Calu3 (cell line): ENCODE results near the gene SLC48A1. TPM values are rescaled to one million over a fixed set of nuclear protein-coding genes. Genes with fewer than 3 reads are reported as not detected.

Experiments used
- BruUV-seq: library from RNA; stranded (reverse); fragments of 400-500 nt; replicated peaks from 2 replicates; lab custom pipeline; 2021; lab: Mats Ljungman, UMichigan
- CTCF ChIA-PET: fragments of 300-600 bp; sonication (Branson Sonifier 250); formaldehyde crosslinking; loops from one replicate; lab custom pipeline; 2022; ENCODE audit warnings: antibody characterized with exemption; lab: Charles Lee
- DNase-seq: peaks from one replicate; pipeline ENCODE4 v3.0.0; 2022
- H3K27ac Mint-ChIP-seq: one replicate; pipeline ENCODE4 v1.8.0; 2022; ENCODE audit warnings: mixed read lengths; ENCODE audit not compliant: unreplicated experiment
- H3K27me3 Mint-ChIP-seq: one replicate; pipeline ENCODE4 v1.8.0; 2022; ENCODE audit warnings: mixed read lengths; ENCODE audit not compliant: unreplicated experiment
- H3K36me3 Mint-ChIP-seq: one replicate; pipeline ENCODE4 v1.8.0; 2022; ENCODE audit warnings: mild to moderate bottlenecking, moderate library complexity, mixed read lengths; ENCODE audit not compliant: insufficient read depth, unreplicated experiment
- H3K4me1 Mint-ChIP-seq: one replicate; pipeline ENCODE4 v1.8.0; 2022; ENCODE audit warnings: mild to moderate bottlenecking, low read depth, mixed read lengths; ENCODE audit not compliant: unreplicated experiment
- H3K4me3 Mint-ChIP-seq: one replicate; pipeline ENCODE4 v1.8.0; 2022; ENCODE audit warnings: mild to moderate bottlenecking, low read depth, moderate library complexity, mixed read lengths; ENCODE audit not compliant: unreplicated experiment
- H3K9me3 Mint-ChIP-seq: one replicate; pipeline ENCODE4 v1.8.0; 2022; ENCODE audit warnings: low read depth, mixed read lengths; ENCODE audit not compliant: unreplicated experiment
- intact Hi-C: fragments of 100-400 bp; cut with micrococcal nuclease; formaldehyde crosslinking; loops from one replicate; pipeline ENCODE4 v1.10.0; 2022; ENCODE audit not compliant: unreplicated experiment
- total RNA-seq: library from RNA; stranded (reverse); gene quantifications from 2 replicates; pipeline ENCODE4 v1.2.3, GENCODE V29; 2022
- TF ChIP-seq, protein P1 (sequence below): fragments of 200-600 bp; IDR thresholded peaks from one replicate; pipeline ENCODE4 v1.8.0; 2022; ENCODE audit warnings: antibody characterized with exemption; ENCODE audit not compliant: unreplicated experiment

SLC48A1 gene
- total RNA-seq, 1 experiment from 2014 or later = 17.2 TPM

DNA sequence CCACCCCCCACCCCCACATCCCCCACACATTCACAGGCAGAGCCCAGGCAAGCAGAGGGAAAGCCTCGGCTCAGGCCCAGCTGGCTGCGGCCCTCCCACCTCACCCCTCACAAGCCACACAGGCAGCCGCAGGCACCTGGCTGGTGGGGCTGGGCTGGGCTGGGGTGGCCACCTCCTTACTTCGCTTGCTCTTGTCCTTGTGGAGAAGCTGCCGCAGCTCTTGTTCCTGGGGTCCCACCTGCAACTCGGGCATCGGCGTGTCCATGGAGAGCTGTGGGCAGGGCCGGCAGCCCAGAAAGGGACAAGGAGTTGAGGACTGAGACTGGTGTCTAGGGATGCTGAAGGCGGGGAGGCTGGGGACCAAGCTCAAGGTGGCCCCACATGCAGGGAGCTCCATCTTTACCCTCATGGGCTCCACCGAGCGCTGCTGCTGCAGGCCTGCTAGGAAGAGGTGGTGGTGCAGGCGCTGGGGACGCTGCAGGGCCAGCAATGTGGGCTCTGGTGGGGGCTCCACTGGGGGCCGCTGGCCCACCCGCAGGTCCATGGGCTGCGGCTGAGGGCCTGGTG lies 25.4 kb downstream of the SLC48A1 start:
- CTCF ChIA-PET = interaction anchor here (4.4 kb wide), 1 partner anchor 40 kb away, joined by 22 read pairs; no protein-coding TSS in a partner anchor

DNA sequence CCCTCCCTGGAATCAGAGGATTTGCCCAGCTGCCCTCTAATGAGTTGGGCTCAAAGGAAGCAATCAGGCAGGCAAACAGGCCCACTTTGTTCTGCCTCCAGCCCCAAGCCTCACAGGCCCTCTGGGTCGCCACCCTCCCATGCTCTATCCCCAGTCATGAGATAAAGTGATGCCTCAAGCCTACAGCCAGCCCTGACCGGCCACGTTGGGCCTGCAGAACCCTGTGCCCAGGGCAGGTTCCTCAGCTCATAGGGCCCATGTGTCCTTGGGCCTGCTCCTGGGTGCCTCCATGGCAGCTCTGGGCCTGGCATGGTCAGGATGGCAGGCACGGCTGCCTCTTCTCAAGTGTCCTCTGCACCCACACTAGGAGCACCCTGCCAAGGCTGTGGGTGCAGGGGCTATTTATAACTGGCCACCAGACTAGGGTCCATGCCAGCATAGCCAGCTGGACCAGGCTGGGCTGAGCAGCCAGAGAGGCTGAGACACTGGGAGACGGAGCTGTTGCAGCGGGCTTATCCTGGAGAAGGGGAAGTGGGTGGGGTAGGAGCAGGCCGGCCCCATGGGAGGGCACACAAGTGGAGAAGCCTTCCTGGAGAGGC lies 26.4 kb downstream of the SLC48A1 start:
- H3K9me3 Mint-ChIP-seq = no peaks in the 10 kb centered on the region
- H3K27ac Mint-ChIP-seq = no peak overlapping the region
- no peak for DNase-seq
- TF ChIP-seq, protein P1, sequence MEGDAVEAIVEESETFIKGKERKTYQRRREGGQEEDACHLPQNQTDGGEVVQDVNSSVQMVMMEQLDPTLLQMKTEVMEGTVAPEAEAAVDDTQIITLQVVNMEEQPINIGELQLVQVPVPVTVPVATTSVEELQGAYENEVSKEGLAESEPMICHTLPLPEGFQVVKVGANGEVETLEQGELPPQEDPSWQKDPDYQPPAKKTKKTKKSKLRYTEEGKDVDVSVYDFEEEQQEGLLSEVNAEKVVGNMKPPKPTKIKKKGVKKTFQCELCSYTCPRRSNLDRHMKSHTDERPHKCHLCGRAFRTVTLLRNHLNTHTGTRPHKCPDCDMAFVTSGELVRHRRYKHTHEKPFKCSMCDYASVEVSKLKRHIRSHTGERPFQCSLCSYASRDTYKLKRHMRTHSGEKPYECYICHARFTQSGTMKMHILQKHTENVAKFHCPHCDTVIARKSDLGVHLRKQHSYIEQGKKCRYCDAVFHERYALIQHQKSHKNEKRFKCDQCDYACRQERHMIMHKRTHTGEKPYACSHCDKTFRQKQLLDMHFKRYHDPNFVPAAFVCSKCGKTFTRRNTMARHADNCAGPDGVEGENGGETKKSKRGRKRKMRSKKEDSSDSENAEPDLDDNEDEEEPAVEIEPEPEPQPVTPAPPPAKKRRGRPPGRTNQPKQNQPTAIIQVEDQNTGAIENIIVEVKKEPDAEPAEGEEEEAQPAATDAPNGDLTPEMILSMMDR = no peak
- peaks cover 20% of the 10 kb centered on the region for H3K4me1 Mint-ChIP-seq
- peaks cover 11% of the 10 kb centered on the region for H3K36me3 Mint-ChIP-seq
- no peak overlapping the region for H3K4me3 Mint-ChIP-seq
- no TSS peak for BruUV-seq
- CTCF ChIA-PET = interaction anchor here (4.4 kb wide), 1 partner anchor 39 kb away, joined by 22 read pairs; no protein-coding TSS in a partner anchor
- no peaks in the 10 kb centered on the region for H3K27me3 Mint-ChIP-seq
- intact Hi-C loops = no loop called here

More for the DNA sequence above, 25.4 kb downstream of the SLC48A1 start:
- H3K27ac Mint-ChIP-seq = no peak overlapping the region
- no peaks in the 10 kb centered on the region for H3K27me3 Mint-ChIP-seq
- no peaks in the 10 kb centered on the region for H3K9me3 Mint-ChIP-seq
- H3K4me1 Mint-ChIP-seq = peaks cover 20% of the 10 kb centered on the region
- TF ChIP-seq, protein P1 = no peak
- BruUV-seq = no TSS peak
- intact Hi-C loops = no loop called here
- H3K36me3 Mint-ChIP-seq = peaks cover 11% of the 10 kb centered on the region
- DNase-seq = no peak
- H3K4me3 Mint-ChIP-seq = no peak overlapping the region

DNA sequence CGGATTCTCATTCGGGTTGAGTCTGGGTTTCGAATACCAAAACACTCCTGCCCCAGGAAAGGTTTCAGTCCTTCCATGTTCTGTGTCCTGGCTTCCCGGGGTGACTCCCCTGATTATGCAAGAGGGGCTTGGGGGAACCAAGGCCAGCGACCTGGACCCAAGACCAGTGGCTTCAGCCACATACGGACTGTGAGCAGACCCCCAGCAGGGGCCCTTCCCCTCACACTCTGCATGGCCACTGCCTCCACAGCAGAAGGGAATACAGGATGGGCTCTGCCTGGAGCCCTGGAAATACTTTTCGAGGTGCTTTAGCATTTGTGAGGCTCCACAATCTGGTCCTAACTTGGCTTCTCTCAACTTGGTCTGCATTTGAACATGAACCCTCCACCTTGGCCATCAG lies 27.5 kb downstream of the SLC48A1 start:
- Mint-ChIP-seq H3K27ac (peak overlapping the region; percentile 9), H3K4me3 (no peak overlapping the region), H3K27me3 (no peaks in the 10 kb centered on the region), H3K9me3 (no peaks in the 10 kb centered on the region), H3K4me1 (peaks cover 20% of the 10 kb centered on the region), H3K36me3 (peaks cover 3% of the 10 kb centered on the region)
- intact Hi-C loops = no loop called here
- BruUV-seq = no TSS peak
- TF ChIP-seq, protein P1 = no peak
- CTCF ChIA-PET = interaction anchor here (4.4 kb wide), 1 partner anchor 38 kb away, joined by 22 read pairs; no protein-coding TSS in a partner anchor
- no peak for DNase-seq

DNA sequence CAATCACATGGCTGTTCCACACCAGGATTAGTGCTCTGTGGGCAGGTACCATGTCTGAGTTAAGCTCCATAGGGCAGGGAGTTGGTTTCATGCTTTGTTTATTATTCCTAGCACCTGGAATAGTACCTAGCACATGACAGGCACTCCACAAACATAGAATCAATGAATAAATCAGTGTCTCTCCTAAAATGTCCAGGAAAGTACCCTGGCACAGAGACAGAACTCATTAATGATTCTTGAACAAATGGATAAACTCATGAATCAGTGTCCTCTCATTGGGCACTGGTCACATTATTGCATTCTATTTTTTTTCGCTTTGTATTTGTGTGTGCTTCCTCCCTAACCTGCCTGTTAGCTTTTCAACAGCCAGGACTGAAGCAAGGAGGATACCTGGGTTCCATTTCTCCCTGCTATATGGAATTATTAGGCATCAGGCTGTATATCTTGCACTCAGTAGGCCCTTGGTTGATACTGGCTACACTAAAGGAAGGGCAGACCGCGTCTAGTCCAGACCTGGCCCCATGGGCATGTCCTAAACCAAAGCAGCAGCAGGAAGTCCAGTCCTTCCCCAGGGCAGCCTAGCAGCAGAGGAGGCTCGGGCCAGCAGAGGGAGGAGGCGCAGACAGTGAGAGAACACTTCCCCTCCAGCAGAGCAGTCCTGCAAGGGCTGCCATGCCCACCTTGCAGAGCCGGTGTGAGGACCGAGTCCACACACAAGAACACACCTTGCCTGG lies 28.3 kb downstream of the SLC48A1 start:
- no peaks in the 10 kb centered on the region for H3K36me3 Mint-ChIP-seq
- peaks cover 20% of the 10 kb centered on the region for H3K4me1 Mint-ChIP-seq
- BruUV-seq = no TSS peak
- DNase-seq = no peak
- intact Hi-C loops = loop anchor here (1.0 kb wide), 1 partner anchor 36 kb away; no protein-coding TSS in a partner anchor
- peak overlapping the region; percentile 44 for H3K4me3 Mint-ChIP-seq
- TF ChIP-seq, protein P1 = no peak
- no peaks in the 10 kb centered on the region for H3K27me3 Mint-ChIP-seq
- CTCF ChIA-PET = interaction anchor here (0.8 to 4.4 kb wide), 4 partner anchors 22 to 104 kb away, joined by 3 to 22 read pairs (median 4); partner anchors contain the start of gene VDR
- no peaks in the 10 kb centered on the region for H3K9me3 Mint-ChIP-seq
- peak overlapping the region; percentile 9 for H3K27ac Mint-ChIP-seq
